GM19324 (cell line): ENCODE results near the gene GAR1.
"Not testable (repeated sequence)": the region's sequence is repeated elsewhere in the genome, so short reads cannot be mapped to it uniquely, and the experiment has no call there.

Experiments
- ATAC-seq: cut with Tn5 transposase; IDR thresholded peaks from one replicate; pipeline ENCODE4 v1.9.1; 2021; ENCODE audit warnings: mild to moderate bottlenecking, moderate library complexity; ENCODE audit not compliant: unreplicated experiment, low FRiP score

GAR1 gene

DNA sequence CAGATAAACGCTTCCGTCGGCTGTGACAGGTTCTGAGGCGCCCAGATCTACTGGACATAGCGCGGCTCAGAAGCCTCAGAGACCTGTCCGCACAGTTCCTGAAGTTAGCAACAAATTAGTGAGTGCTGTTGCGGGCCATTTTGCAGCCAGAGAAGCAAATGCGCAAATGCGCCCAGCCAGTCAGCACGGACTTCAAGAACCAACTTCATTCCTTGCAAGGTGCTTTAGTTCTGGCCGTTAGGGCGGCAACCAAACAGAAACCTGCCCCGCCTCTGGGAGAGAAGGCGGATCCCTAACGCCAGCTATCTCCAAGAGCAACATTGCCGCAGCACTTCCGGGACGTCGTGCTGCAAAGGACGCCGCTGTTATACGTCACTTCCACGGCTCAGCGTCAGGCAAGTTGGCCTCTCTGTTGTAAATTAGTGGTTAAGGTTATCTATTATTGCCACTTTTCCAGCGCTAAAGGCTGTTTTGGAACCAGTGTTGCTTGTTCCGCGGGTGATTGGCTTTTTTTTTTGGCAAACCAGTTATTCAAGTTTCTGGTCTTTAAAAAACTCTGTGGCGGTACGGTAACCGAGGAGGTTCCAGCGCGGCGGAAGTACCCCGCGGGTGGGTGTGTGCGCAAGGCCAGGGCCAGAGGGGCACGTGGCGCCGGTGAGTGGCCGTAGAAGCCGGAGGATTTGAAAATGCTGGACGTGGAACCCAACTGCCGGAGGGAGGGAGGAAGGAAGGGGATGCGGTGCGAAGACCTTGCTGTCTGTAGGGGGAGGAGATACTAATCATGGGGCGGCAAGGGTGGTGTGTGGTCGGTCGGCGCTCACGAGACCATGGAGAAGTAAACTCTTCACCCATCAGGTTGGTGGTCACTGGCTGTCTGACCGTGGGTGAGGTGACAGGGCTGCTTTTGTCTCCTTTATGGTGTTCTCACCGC, at the start of gene GAR1:
Gene GAR1, plus strand, starts transcription at position 612 of the 931 bp plus-strand sequence. CDS start 403 bp downstream, outside the sequence.
- peak; percentile 100 for ATAC-seq

- not testable (repeated sequence) for ATAC-seq
Measured at GRCh38 chr4:109782092-109782491, 33.5 kb upstream of the GAR1 start.

DNA sequence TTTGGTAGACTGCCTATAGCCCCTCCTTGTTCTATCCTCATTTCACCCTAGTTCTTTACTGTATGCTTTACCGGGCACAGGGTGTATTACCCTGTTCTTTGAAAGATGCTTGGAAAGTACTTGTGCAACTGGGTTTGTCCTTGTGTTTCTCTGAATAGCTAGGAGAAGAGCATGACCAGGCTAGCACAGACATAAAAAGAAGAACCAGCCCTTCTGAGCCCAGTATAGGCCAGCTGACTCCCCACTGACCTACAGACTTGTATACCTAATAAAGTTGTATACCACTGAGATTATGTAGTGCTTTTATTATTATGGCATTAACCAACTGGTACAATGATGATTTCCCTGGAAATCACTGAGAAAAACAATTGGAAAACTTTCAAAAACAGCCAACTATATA, 28.7 kb upstream of the GAR1 start:
- ATAC-seq = no peak

- no peak for ATAC-seq
Measured at GRCh38 chr4:109787807-109788206, 27.8 kb upstream of the GAR1 start.

DNA sequence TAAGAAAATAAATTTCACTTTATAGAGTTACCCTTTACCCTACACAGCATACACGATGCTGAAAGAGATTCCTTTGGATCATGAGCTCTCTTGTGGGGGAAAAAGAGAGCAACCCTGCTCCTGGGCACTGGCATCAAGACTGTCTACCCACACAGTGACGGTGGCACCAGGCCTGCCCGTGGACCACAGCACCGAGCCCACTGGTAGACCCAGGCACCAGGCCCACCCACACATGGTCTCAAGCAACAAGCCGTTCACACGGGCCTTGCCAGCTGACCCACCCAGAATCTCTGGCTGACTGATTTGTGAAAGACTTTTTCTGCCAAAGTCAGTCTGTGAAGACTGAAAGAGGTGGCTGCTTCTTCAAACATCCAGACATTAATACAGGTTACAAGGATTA, 20.5 kb upstream of the GAR1 start:
- ATAC-seq = no peak

- ATAC-seq = no peak
Measured at GRCh38 chr4:109798866-109799265, 16.7 kb upstream of the GAR1 start.

- ATAC-seq = no peak
Measured at GRCh38 chr4:109801099-109801789, 14.3 kb upstream of the GAR1 start.

GRCh38 chr4:109801895-109802319, 13.7 kb upstream of the GAR1 start, which contains the start of gene CFI:
Gene CFI, minus strand, starts transcription at chr4:109801999. Its CDS starts 28 bp downstream, at chr4:109801971.
- no peak for ATAC-seq

DNA sequence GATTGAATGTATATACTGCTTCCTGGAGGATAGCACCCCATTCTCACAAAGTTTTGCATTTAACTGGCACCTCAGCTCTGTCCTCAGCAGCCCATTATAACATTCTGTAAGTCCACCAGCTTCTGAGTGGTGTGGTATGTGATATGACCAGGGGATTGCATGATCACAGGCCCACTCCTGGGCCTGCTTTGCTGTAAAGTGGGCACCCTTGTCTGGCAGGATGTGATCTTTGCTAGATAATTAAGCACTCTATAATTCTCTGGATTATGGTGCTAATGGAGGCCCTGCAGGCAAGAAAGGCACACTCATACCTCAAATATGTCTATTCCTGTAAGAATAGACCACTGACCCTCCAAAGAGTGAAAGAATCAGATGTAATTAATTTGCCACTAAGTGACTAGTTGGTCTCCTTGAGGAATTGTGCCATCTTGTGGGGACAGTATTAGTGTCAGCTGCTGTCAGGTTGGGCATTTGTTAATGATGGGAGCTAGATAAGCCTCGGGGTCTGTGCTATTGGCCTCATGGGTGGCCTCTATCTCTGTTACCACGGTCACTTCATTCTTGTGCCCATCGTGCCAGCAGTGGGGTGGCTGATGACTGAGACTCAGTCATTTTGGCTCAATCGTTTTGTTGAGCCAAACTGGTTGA, 11.5 kb upstream of the GAR1 start:
- peak; percentile 72 for ATAC-seq

DNA sequence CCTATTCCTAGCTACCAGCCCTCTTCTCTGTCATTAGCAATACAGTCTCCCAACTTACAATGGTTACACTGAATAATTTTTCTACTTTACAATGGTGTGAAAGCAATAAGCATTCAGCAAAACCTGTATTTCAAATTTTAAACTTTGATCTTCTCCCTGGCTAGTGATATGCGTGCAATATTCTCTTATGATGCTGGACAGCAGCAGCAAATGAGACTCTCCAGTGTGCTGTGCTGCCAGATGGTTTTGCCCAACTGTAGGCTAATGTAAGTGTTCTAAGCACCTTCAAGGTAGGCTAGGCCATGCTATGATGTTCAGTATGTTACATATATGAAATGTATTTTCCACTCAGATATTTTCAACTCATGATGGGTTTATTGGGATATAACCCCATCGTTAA, 5.9 kb upstream of the GAR1 start:
- no peak for ATAC-seq

DNA sequence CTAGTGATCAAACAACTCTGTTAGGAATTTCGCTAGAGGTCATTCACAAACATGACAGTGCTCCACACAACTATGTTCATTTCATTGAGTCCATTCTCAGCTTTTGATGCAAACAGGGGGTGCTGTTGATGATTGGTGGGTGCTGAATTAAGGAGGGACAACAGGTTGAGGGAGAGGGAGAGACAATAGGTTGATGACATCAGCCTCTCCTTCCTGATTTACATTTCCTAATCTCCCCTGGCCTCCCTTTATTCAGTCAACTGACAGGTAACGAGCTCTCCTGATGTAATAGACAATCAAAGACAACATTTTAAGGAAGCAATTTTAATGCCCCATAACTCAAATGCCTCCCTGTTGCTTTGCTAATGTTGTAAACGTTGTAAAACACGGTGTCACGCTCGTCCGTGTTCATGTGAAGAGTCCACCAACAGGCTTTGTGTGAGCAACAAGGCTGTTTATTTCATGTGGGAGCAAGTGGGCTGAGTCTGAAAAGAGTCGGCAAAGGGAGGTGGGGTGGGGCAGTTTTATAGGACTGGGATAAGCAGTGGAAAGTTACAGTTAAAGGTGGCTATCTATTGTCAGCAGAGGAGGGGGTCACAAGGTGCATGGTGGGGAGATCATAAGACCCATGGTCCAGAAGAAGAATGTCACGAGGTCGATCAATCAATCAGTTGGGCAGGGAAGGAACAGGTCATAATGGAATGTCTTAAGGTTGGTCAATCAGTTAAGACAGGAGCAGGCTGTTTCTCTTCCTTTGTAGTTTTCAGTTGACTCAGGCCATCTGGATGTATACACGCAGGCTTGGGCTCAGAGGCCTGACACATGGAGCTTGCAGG, 4.8 kb upstream of the GAR1 start:
- no peak for ATAC-seq

DNA sequence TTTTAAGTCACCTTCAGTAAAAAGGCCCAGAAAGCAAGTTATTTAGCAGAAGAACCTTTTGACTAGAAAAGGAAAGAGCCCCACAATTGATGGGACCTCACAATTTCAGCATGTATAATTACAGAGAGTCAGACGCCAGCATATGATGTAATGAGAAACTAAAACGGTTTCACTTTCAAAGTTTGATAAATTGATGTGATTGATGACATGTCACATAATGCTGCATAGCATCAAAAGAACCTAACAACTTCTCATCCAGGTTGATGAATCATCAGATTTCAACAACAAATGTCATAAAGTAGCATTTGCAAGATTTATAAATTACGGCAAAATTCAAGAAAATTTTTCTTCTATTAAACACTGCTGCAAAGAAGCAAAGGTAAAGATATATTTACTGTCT, 3.9 kb upstream of the GAR1 start:
- ATAC-seq = no peak

GRCh38 chr4:109816082-109816442, 500 bp downstream of the GAR1 start:
- no peak for ATAC-seq

- ATAC-seq = no peak
Measured at GRCh38 chr4:109816894-109817293, 1.3 kb downstream of the GAR1 start.

- ATAC-seq = no peak
Measured at GRCh38 chr4:109818268-109818667, 2.7 kb downstream of the GAR1 start.

DNA sequence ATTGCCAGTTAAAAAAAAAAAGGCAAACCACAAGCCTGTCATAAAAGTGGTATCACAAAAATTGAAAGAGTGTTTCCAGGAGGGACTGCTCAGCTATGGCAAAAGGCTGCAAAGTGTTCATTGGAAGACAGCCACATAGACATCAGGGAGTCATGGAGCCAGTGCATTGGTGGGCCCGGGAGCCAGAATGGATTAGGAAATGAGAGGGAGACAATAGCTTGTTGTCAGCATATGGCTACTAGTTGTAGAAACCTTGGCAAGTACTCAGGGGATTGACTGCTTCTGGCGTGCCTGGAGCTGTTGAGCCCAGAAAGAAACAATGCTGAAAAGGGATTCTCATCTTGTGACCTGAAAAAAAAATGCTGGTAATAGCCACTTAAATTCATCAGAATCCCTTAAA, 5.0 kb downstream of the GAR1 start:
- ATAC-seq = no peak

GRCh38 chr4:109821185-109821584, 5.6 kb downstream of the GAR1 start:
- no peak for ATAC-seq

GRCh38 chr4:109826719-109827118, 11.2 kb downstream of the GAR1 start:
- no peak for ATAC-seq

DNA sequence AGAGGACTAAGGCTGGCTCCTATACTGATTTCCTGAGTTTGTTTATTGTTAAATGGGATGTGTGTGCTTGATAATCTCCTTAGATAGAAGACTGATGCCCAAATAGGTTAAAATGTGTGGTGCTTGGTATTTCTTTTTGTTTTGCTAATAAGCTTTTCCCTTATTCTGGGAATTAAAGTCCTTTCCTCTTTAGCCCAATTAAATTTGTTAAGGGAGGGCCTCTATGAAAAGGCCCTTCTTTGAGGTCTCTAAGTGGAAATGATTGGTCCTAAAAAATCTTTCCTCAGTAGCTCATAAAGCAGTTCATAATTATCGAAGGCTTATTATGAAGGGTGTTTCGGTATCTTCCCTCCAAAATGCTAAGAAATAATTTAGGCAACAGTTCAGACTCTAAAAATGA, 12.1 kb downstream of the GAR1 start, which contains the start of gene RRH:
Gene RRH, plus strand, starts transcription at position 301 of the 400 bp plus-strand sequence. Its CDS starts 56 bp downstream, at position 357.
- ATAC-seq = no peak

- ATAC-seq = no peak
Measured at GRCh38 chr4:109833756-109834155, 18.2 kb downstream of the GAR1 start.
